Panc1 (cell line): ENCODE results near the gene TNFAIP2. TPM values are rescaled to one million over a fixed set of nuclear protein-coding genes. Genes with fewer than 3 reads are reported as not detected.

Experiments used
- ATAC-seq: fragments of 200-7000 bp; cut with Tn5 transposase; 2 replicates; pipeline ENCODE4 v1.9.1; 2020; ENCODE audit warnings: mild to moderate bottlenecking, moderate library complexity
- BruUV-seq: library from RNA; stranded (reverse); fragments of 400-500 nt; replicated peaks from 2 replicates; lab custom pipeline; 2021; lab: Mats Ljungman, UMichigan
- CTCF ChIA-PET: fragments of 300-600 bp; sonication (Branson Sonifier 250); formaldehyde crosslinking; loops from one replicate; lab custom pipeline; 2022; ENCODE audit warnings: antibody characterized with exemption; lab: Charles Lee
- POLR2A ChIA-PET: fragments of 300-600 bp; sonication (Branson Sonifier 250); formaldehyde crosslinking; loops from one replicate; lab custom pipeline; 2022; ENCODE audit warnings: antibody characterized with exemption; lab: Charles Lee
- DNase-seq: peaks from one replicate; pipeline ENCODE4 v3.0.0-alpha.2; 2010; ENCODE audit warnings: low read depth, low spot score
- H3K27ac ChIP-seq: 2 replicates; pipeline ENCODE4 v1.5.1; 2011; ENCODE audit warnings: mild to moderate bottlenecking, low read length, inconsistent platforms
- H3K27me3 ChIP-seq: fragments of 200-500 bp; sonication (Bioruptor generic); 2 replicates; pipeline ENCODE4 v1.6.0; 2014; ENCODE audit warnings: low read length, inconsistent platforms; ENCODE audit not compliant: control insufficient read depth, insufficient read depth
- H3K36me3 ChIP-seq: fragments of 200-500 bp; sonication (Bioruptor generic); 2 replicates; pipeline ENCODE4 v1.5.1; 2014; ENCODE audit warnings: inconsistent platforms, mild to moderate bottlenecking, low read length, moderate library complexity; ENCODE audit not compliant: control insufficient read depth, insufficient read depth
- H3K4me1 ChIP-seq: 2 replicates; pipeline ENCODE4 v1.5.1; 2011; ENCODE audit warnings: inconsistent platforms, mild to moderate bottlenecking, low read length, moderate library complexity; ENCODE audit not compliant: control insufficient read depth, insufficient read depth
- H3K4me3 ChIP-seq, 2 experiments: 2 replicates each; pipeline ENCODE4 v1.5.1; 2011 to 2012; ENCODE audit warnings: low read depth in 2 of 2, low read length in 2 of 2, mild to moderate bottlenecking in 2 of 2, inconsistent platforms in 1 of 2, moderate library complexity in 1 of 2
- H3K9me3 ChIP-seq: fragments of 200-500 bp; sonication (Bioruptor generic); 2 replicates; pipeline ENCODE4 v1.5.1; 2014; ENCODE audit warnings: low read depth, mild to moderate bottlenecking, inconsistent platforms, low read length, moderate library complexity; ENCODE audit not compliant: control insufficient read depth, insufficient read depth
- POLR2AphosphoS5 ChIP-seq: IDR thresholded peaks from 2 replicates; pipeline ENCODE4 v1.6.1; 2012; ENCODE audit warnings: mild to moderate bottlenecking, low read depth, low read length, moderate library complexity
- SIN3A ChIP-seq: IDR thresholded peaks from 2 replicates; pipeline ENCODE4 v1.6.1; 2012; ENCODE audit warnings: low read depth, mild to moderate bottlenecking, low read length, moderate library complexity, borderline replicate concordance; ENCODE audit not compliant: insufficient read depth
- TCF7L2 ChIP-seq: IDR thresholded peaks from 2 replicates; pipeline ENCODE4 v1.6.1; 2011; ENCODE audit warnings: mild to moderate bottlenecking, low read depth, low read length, inconsistent platforms
- in situ Hi-C: cut with HindIII; loops from 2 replicates; pipeline ENCODE4 v1.10.0; 2016; ENCODE audit warnings: low sequenced_read_pairs, low pct_unique_long_range_greater_than_20kb
- intact Hi-C: fragments of 100-400 bp; cut with micrococcal nuclease; formaldehyde crosslinking; loops from one replicate; pipeline ENCODE4 v1.10.0; 2022; ENCODE audit not compliant: unreplicated experiment
- total RNA-seq: library from RNA; stranded (reverse); gene quantifications from one replicate; pipeline ENCODE4 v1.2.1, GENCODE V29; 2021; ENCODE audit not compliant: unreplicated experiment
- TF ChIP-seq, protein P1 (sequence below): fragments of 450-650 bp; IDR thresholded peaks from 2 replicates; pipeline ENCODE4 v1.5.1; 2017; ENCODE audit warnings: mild to moderate bottlenecking
- TF ChIP-seq, protein P2 (sequence below), 2 experiments: IDR thresholded peaks; 2 replicates each; pipeline ENCODE4 v1.6.1; 2011 to 2012; ENCODE audit warnings: low read depth in 2 of 2, control low read depth in 1 of 2, low read length in 1 of 2, mild to moderate bottlenecking in 1 of 2, moderate library complexity in 1 of 2; ENCODE audit not compliant: insufficient read depth in 1 of 2

Gene TNFAIP2
- total RNA-seq, 1 experiment from 2014 or later: 491 TPM

DNA sequence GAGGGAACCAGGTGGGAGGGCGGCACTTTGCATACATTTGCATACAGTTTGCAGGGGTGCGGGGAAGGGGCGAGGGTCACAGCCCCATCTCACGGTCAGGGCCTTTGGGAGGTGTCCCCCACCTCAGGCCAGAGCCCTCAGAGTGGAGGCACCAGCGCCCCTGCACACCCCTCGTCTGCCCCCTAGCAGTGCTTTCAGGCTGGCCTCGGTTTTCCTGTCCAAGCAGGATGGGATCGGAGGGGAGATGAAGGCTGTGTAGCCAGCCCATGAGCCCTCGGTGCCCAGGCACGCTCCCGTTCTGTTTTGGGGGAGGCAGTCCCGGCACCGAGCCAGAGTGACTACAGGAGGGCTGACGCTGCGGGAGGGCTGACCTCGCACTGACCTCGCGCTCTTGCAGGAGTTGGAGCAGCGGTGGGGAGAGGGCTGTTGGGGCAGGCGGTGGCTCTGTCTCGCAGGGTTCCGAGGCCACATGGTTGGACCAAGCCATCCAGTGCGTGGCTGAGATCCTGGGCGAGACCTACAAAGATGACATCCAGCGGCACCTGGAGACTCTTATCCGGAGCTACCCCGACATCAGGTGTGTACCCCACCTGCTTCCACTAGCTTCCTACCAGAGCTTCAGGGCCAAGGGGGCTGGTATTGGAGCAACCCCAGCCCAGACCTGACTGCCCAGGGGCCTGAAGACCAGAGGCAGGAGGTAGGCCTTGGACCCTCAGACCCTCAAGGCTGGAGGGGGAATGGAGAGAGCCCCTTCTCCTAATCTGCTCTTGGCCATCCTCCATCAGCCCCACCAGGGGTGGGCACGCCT is 15.1 kb upstream of the TNFAIP2 start:
- Histone ChIP-seq H3K27me3 (no peaks in the 10 kb centered on the region), H3K36me3 (no peaks in the 10 kb centered on the region), H3K4me1 (peaks cover 49% of the 10 kb centered on the region), H3K27ac (peak overlapping the region; percentile 78), H3K4me3 (no peak overlapping the region), H3K9me3 (no peaks in the 10 kb centered on the region)
- DNase-seq (no peak), ATAC-seq (no peak)
- POLR2A ChIA-PET: no interaction called here
- BruUV-seq: no TSS peak
- intact Hi-C loops: loop anchor here (10.0 kb wide), 1 partner anchor 187 kb away; no protein-coding TSS in a partner anchor
- no peak for TF ChIP-seq POLR2AphosphoS5
- TF ChIP-seq TCF7L2: no peak
- no peak for TF ChIP-seq SIN3A
- TF ChIP-seq, protein P1, sequence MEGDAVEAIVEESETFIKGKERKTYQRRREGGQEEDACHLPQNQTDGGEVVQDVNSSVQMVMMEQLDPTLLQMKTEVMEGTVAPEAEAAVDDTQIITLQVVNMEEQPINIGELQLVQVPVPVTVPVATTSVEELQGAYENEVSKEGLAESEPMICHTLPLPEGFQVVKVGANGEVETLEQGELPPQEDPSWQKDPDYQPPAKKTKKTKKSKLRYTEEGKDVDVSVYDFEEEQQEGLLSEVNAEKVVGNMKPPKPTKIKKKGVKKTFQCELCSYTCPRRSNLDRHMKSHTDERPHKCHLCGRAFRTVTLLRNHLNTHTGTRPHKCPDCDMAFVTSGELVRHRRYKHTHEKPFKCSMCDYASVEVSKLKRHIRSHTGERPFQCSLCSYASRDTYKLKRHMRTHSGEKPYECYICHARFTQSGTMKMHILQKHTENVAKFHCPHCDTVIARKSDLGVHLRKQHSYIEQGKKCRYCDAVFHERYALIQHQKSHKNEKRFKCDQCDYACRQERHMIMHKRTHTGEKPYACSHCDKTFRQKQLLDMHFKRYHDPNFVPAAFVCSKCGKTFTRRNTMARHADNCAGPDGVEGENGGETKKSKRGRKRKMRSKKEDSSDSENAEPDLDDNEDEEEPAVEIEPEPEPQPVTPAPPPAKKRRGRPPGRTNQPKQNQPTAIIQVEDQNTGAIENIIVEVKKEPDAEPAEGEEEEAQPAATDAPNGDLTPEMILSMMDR: no peak
- TF ChIP-seq, protein P2, sequence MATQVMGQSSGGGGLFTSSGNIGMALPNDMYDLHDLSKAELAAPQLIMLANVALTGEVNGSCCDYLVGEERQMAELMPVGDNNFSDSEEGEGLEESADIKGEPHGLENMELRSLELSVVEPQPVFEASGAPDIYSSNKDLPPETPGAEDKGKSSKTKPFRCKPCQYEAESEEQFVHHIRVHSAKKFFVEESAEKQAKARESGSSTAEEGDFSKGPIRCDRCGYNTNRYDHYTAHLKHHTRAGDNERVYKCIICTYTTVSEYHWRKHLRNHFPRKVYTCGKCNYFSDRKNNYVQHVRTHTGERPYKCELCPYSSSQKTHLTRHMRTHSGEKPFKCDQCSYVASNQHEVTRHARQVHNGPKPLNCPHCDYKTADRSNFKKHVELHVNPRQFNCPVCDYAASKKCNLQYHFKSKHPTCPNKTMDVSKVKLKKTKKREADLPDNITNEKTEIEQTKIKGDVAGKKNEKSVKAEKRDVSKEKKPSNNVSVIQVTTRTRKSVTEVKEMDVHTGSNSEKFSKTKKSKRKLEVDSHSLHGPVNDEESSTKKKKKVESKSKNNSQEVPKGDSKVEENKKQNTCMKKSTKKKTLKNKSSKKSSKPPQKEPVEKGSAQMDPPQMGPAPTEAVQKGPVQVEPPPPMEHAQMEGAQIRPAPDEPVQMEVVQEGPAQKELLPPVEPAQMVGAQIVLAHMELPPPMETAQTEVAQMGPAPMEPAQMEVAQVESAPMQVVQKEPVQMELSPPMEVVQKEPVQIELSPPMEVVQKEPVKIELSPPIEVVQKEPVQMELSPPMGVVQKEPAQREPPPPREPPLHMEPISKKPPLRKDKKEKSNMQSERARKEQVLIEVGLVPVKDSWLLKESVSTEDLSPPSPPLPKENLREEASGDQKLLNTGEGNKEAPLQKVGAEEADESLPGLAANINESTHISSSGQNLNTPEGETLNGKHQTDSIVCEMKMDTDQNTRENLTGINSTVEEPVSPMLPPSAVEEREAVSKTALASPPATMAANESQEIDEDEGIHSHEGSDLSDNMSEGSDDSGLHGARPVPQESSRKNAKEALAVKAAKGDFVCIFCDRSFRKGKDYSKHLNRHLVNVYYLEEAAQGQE (IDR thresholded peaks at IDR 0.05; ENCODE audit: insufficient read depth in 1 of 2, low read depth in 2 of 2, low read length in 1 of 2): no peak
- in situ Hi-C loops: no loop called here
- CTCF ChIA-PET: no interaction called here

DNA sequence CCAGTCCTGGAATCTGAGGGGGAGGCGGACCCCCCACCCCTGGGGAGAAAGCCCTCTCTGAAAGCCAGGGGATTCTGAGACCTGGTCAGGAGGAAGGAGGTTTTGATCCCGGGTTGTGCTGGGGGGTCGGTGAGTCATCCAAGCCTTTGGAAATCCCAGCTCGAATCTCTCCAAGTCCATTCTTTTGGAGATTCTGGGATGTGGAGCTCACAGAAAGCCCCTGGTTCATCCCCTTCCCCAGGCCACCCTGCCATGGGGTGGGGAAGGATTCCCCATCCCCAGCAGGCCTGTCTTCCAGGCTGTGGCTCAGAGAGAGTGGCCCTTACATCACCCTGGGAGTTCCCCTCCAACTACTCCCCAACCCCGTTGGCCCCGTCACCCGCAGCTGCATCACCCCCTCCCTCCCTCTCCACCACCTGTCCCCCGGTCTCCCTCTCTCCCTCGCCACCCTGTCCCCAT is 14.5 kb upstream of the TNFAIP2 start:
- peaks cover 54% of the 10 kb centered on the region for H3K4me1 ChIP-seq
- DNase-seq (no peak), ATAC-seq (no peak; the same call in 1 of the 2 replicates)
- ChIA-PET POLR2A (no interaction called here), CTCF (no interaction called here)
- H3K27ac ChIP-seq: peak overlapping the region; percentile 78
- TF ChIP-seq TCF7L2: no peak
- TF ChIP-seq, protein P2 (IDR thresholded peaks at IDR 0.05; ENCODE audit: insufficient read depth in 1 of 2, low read depth in 2 of 2, low read length in 1 of 2): no peak
- TF ChIP-seq, protein P1: no peak
- TF ChIP-seq SIN3A: no peak
- TF ChIP-seq POLR2AphosphoS5: no peak
- no peaks in the 10 kb centered on the region for H3K36me3 ChIP-seq
- no peaks in the 10 kb centered on the region for H3K27me3 ChIP-seq
- no peaks in the 10 kb centered on the region for H3K9me3 ChIP-seq
- BruUV-seq: no TSS peak
- in situ Hi-C loops (no loop called here), intact Hi-C loops (loop anchor here (10.0 kb wide), 1 partner anchor 186 kb away; no protein-coding TSS in a partner anchor)
- H3K4me3 ChIP-seq: no peak overlapping the region
